HepG2 (cell line): ENCODE measurements around the gene NDUFB8. TPM values are rescaled to one million over a fixed set of nuclear protein-coding genes. Genes with fewer than 3 reads are reported as not detected.

Experiments used
- FOXO4 ChIP-seq: sonication (generic); formaldehyde crosslinking; conservative IDR thresholded peaks from 2 replicates; pipeline ENCODE4 v1.8.1; 2023; ENCODE audit warnings: missing genetic modification reagents
- FUBP1 ChIP-seq: sonication (generic); formaldehyde crosslinking; IDR thresholded peaks from 2 replicates; pipeline ENCODE4 v1.5.1; 2020; ENCODE audit warnings: missing genetic modification reagents, mild to moderate bottlenecking, borderline replicate concordance
- HNF1B ChIP-seq: sonication (generic); formaldehyde crosslinking; IDR thresholded peaks from 2 replicates; pipeline ENCODE4 v1.5.1; 2020; ENCODE audit warnings: mild to moderate bottlenecking, moderate library complexity, missing genetic modification reagents
- KMT2B ChIP-seq: IDR thresholded peaks from 2 replicates; pipeline ENCODE4 v1.6.1; 2016; ENCODE audit warnings: missing genetic modification reagents, missing compliant biosample characterization
- MEF2D ChIP-seq: sonication (generic); formaldehyde crosslinking; IDR thresholded peaks from 2 replicates; pipeline ENCODE4 v1.5.1; 2020; ENCODE audit warnings: mild to moderate bottlenecking, missing genetic modification reagents
- MIER3 ChIP-seq: IDR thresholded peaks from 2 replicates; pipeline ENCODE4 v1.6.1; 2016; ENCODE audit warnings: missing compliant biosample characterization, borderline replicate concordance
- POGZ ChIP-seq: sonication (generic); formaldehyde crosslinking; IDR thresholded peaks from 2 replicates; pipeline ENCODE4 v1.4.0; 2020; ENCODE audit warnings: mild to moderate bottlenecking, missing genetic modification reagents
- POLR2AphosphoS5 ChIP-seq: IDR thresholded peaks from 2 replicates; pipeline ENCODE4 v1.6.1; 2012; ENCODE audit warnings: low read depth, low read length
- RBFOX2 ChIP-seq: fragments of 200-400 bp; formaldehyde crosslinking; IDR thresholded peaks from 2 replicates; pipeline ENCODE4 v1.6.1; 2017; ENCODE audit warnings: low read depth, mild to moderate bottlenecking, low read length
- TARDBP ChIP-seq: sonication (generic); formaldehyde crosslinking; IDR thresholded peaks from 2 replicates; pipeline ENCODE4 v1.8.0; 2022; ENCODE audit warnings: mild to moderate bottlenecking, missing genetic modification reagents
- YY1 ChIP-seq: IDR thresholded peaks from 2 replicates; pipeline ENCODE4 v1.6.1; 2011; ENCODE audit warnings: low read length, low read depth, moderate library complexity, mild to moderate bottlenecking; ENCODE audit not compliant: insufficient read depth, insufficient replicate concordance
- ZBTB2 ChIP-seq: sonication (generic); formaldehyde crosslinking; IDR thresholded peaks from 2 replicates; pipeline ENCODE4 v1.8.0; 2022; ENCODE audit warnings: low read depth, missing genetic modification reagents
- ZGPAT ChIP-seq: IDR thresholded peaks from 2 replicates; pipeline ENCODE4 v1.6.1; 2016; ENCODE audit warnings: mild to moderate bottlenecking
- ZKSCAN5 ChIP-seq: sonication (generic); formaldehyde crosslinking; IDR thresholded peaks from 2 replicates; pipeline ENCODE4 v1.5.1; 2020; ENCODE audit warnings: mild to moderate bottlenecking, missing genetic modification reagents
- ZNF12 ChIP-seq: sonication (generic); formaldehyde crosslinking; IDR thresholded peaks from 2 replicates; pipeline ENCODE4 v1.5.0; 2020; ENCODE audit warnings: missing genetic modification reagents
- ZNF343 ChIP-seq: sonication (generic); formaldehyde crosslinking; IDR thresholded peaks from 2 replicates; pipeline ENCODE4 v1.4.0; 2020; ENCODE audit warnings: mild to moderate bottlenecking, missing genetic modification reagents
- ZNF431 ChIP-seq: sonication (generic); formaldehyde crosslinking; IDR thresholded peaks from 2 replicates; pipeline ENCODE4 v1.9.0; 2022; ENCODE audit warnings: missing genetic modification reagents, low read depth, mild to moderate bottlenecking, borderline replicate concordance
- ZNF558 ChIP-seq: sonication (generic); formaldehyde crosslinking; IDR thresholded peaks from 2 replicates; pipeline ENCODE4 v1.9.0; 2022; ENCODE audit warnings: mild to moderate bottlenecking, missing genetic modification reagents, borderline replicate concordance
- ZNF598 ChIP-seq: sonication (generic); formaldehyde crosslinking; IDR thresholded peaks from 2 replicates; pipeline ENCODE4 v1.5.1; 2020; ENCODE audit warnings: mild to moderate bottlenecking, missing genetic modification reagents, borderline replicate concordance
- ZNF703 ChIP-seq: sonication (generic); formaldehyde crosslinking; IDR thresholded peaks from 2 replicates; pipeline ENCODE4 v1.5.1; 2020; ENCODE audit warnings: missing genetic modification reagents, mild to moderate bottlenecking, moderate library complexity, borderline replicate concordance
- ZNF841 ChIP-seq: sonication (generic); formaldehyde crosslinking; IDR thresholded peaks from 2 replicates; pipeline ENCODE4 v1.8.1; 2023; ENCODE audit warnings: missing genetic modification reagents, borderline replicate concordance
- polyA plus RNA-seq, 8 experiments: library from polyadenylated mRNA; depleted of rRNA in 3 of 8; stranded (reverse) in 7 of 8; unstranded in 1 of 8; fragments of >200 nt; fragmentation: Illumina TruSeq in 4 of 8; extraction: Trizol in 4 of 8; gene quantifications; 2 replicates each; pipeline versions ENCODE4 v1.2.1 to v1.2.3, GENCODE V29; 2011 to 2016; ENCODE audit warnings: low read depth in 4 of 8, missing spikeins in 1 of 8, mixed read lengths in 1 of 8; ENCODE audit not compliant: insufficient read depth in 1 of 8
- total RNA-seq, 5 experiments: library from RNA; depleted of rRNA; stranded (reverse); fragments of >200 nt; fragmentation: Illumina TruSeq; extraction: Trizol; gene quantifications; 2 replicates each; pipeline ENCODE4 v1.2.3, GENCODE V29; 2016; ENCODE audit warnings: low read depth in 1 of 5

NDUFB8 gene
- total and polyA plus RNA-seq, 2 of the 13 experiments (the other 11 are each of a cell fraction or from before 2014, with no cell fraction given), result 210 to 216 TPM

- no peak for TF ChIP-seq FUBP1 (CRISPR knock-in tag)
- TF ChIP-seq ZNF703 (CRISPR knock-in tag), result peak; percentile 39; the same call in 1 of the 2 replicates
- TF ChIP-seq POLR2AphosphoS5, result peak; percentile 94
- TF ChIP-seq HNF1B (CRISPR knock-in tag), result peak; percentile 73; the same call in 1 of the 2 replicates
- TF ChIP-seq ZKSCAN5, result no peak
- no peak for TF ChIP-seq ZNF841 (CRISPR knock-in tag)
- no peak for TF ChIP-seq MIER3
- TF ChIP-seq YY1, result peak; percentile 94
- TF ChIP-seq FOXO4 (CRISPR knock-in tag), result no peak
- TF ChIP-seq ZGPAT (CRISPR knock-in tag), result peak; percentile 16; the same call in 1 of the 2 replicates
- peak; percentile 60; the same call in 1 of the 2 replicates for TF ChIP-seq TARDBP (CRISPR knock-in tag)
- 0 out of 2 replicates have a peak, but pooled peaks have one; percentile 48 for TF ChIP-seq ZNF598
- TF ChIP-seq ZBTB2, result peak; percentile 30; the same call in 1 of the 2 replicates
- peak; percentile 41; the same call in 1 of the 2 replicates for TF ChIP-seq ZNF558 (CRISPR knock-in tag)
- peak; percentile 75; the same call in 1 of the 2 replicates for TF ChIP-seq MEF2D
- TF ChIP-seq RBFOX2, result peak; percentile 84
- TF ChIP-seq POGZ (CRISPR knock-in tag), result peak; percentile 50; the same call in 1 of the 2 replicates
- no peak for TF ChIP-seq ZNF343 (CRISPR knock-in tag)
- TF ChIP-seq ZNF431 (CRISPR knock-in tag), result peak; percentile 75; the same call in 1 of the 2 replicates
- peak; percentile 47; the same call in 1 of the 2 replicates for TF ChIP-seq KMT2B
- no peak for TF ChIP-seq ZNF12 (CRISPR knock-in tag)
Measured at GRCh38 chr10:100529475-100530298, at the start of gene NDUFB8 (continued).
